Esophagus (tissue), 2 donors: ENCODE measurements around the gene MRM2. TPM values are rescaled to one million over a fixed set of nuclear protein-coding genes. Genes with fewer than 3 reads are reported as not detected.

ENCODE experiments used
- H3K27ac ChIP-seq, 2 donors: one replicate each; pipeline ENCODE4 v1.5.1; 2013; ENCODE audit warnings: low read depth in 2 of 2, mild to moderate bottlenecking in 2 of 2, inconsistent platforms in 1 of 2, low read length in 1 of 2, moderate library complexity in 1 of 2
- H3K27me3 ChIP-seq, 2 donors: one replicate each; pipeline ENCODE4 v1.6.1; 2013; ENCODE audit warnings: low read length in 2 of 2, control low read depth in 1 of 2, mild to moderate bottlenecking in 1 of 2; ENCODE audit not compliant: insufficient read depth in 2 of 2, control insufficient read depth in 1 of 2
- H3K36me3 ChIP-seq, 2 donors: one replicate each; pipeline ENCODE4 v1.6.1; 2013; ENCODE audit warnings: low read length in 1 of 2; ENCODE audit not compliant: control insufficient read depth in 2 of 2, insufficient read depth in 2 of 2
- H3K4me1 ChIP-seq, 2 donors: one replicate each; pipeline ENCODE4 v1.6.1; 2013; ENCODE audit warnings: low read length in 1 of 2; ENCODE audit not compliant: control insufficient read depth in 2 of 2, insufficient read depth in 2 of 2
- H3K4me3 ChIP-seq, 2 donors: one replicate each; pipeline ENCODE4 v1.5.1; 2013; ENCODE audit warnings: low read length in 2 of 2, mild to moderate bottlenecking in 2 of 2, low read depth in 1 of 2, moderate library complexity in 1 of 2
- H3K9me3 ChIP-seq, 2 donors: one replicate each; pipeline ENCODE4 v1.6.1; 2013; ENCODE audit warnings: mild to moderate bottlenecking in 2 of 2, low read depth in 1 of 2, low read length in 1 of 2, moderate library complexity in 1 of 2; ENCODE audit not compliant: control insufficient read depth in 2 of 2, insufficient read depth in 1 of 2
- WGBS, 2 donors: extraction: QIAGEN DNeasy Blood & Tissue Kit; methylation state at CpG; one replicate each; pipeline ENCODE4 v1.1.7; 2013; 5-methylcytosine and 5-hydroxymethylcytosine counted together
- polyA plus RNA-seq, 2 donors: library from polyadenylated mRNA; stranded (reverse); fragments of 200-250 nt; gene quantifications; one replicate each; pipeline ENCODE4 v1.2.3, GENCODE V29; 2013
- donor health status: healthy with polysubstance abuse.
- donor health status: Bipolar disorder and iron deficiency.

Gene MRM2
- polyA plus RNA-seq, 2 donors, result 16.8 to 19.7 TPM

- Histone ChIP-seq H3K27ac (no peak overlapping the region), H3K4me1 (no peaks in the 10 kb centered on the region), H3K27me3 (no peaks in the 10 kb centered on the region), H3K36me3 (peaks cover 5 to 28% of the 10 kb centered on the region in 2 donors), H3K9me3 (no peaks in the 10 kb centered on the region), H3K4me3 (no peak overlapping the region)
- WGBS, 2 donors, result 84 to 85% methylated on average over 20 of the region's 20 CpGs
Measured at GRCh38 chr7:2202901-2203765, 38.9 kb downstream of the MRM2 start.

- Histone ChIP-seq H3K4me3 (no peak overlapping the region), H3K27me3 (no peaks in the 10 kb centered on the region), H3K9me3 (no peaks in the 10 kb centered on the region), H3K27ac (no peak overlapping the region), H3K4me1 (no peaks in the 10 kb centered on the region), H3K36me3 (peaks cover 5 to 25% of the 10 kb centered on the region in 2 donors)
- WGBS, 2 donors, result 91 to 94% methylated on average over 14 of the region's 14 CpGs
Measured at GRCh38 chr7:2202361-2202761, 39.6 kb downstream of the MRM2 start.

- Histone ChIP-seq H3K27me3 (no peaks in the 10 kb centered on the region), H3K36me3 (peaks cover 5 to 25% of the 10 kb centered on the region in 2 donors), H3K27ac (no peak overlapping the region), H3K9me3 (no peaks in the 10 kb centered on the region), H3K4me3 (no peak overlapping the region), H3K4me1 (peaks cover 0 to under 1% of the 10 kb centered on the region in 2 donors)
- WGBS, 2 donors, result 86% methylated on average over 31 of the region's 31 CpGs
Measured at GRCh38 chr7:2201686-2202360, 40.2 kb downstream of the MRM2 start.

GRCh38 chr7:2201128-2201527, 40.9 kb downstream of the MRM2 start:
- no peak overlapping the region for H3K4me3 ChIP-seq
- no peak overlapping the region for H3K27ac ChIP-seq
- H3K36me3 ChIP-seq, result peaks cover 8 to 25% of the 10 kb centered on the region in 2 donors
- WGBS, 2 donors, result 95 to 96% methylated on average over 9 to 10 of the region's 10 CpGs
- no peaks in the 10 kb centered on the region for H3K27me3 ChIP-seq
- H3K9me3 ChIP-seq, result no peaks in the 10 kb centered on the region
- H3K4me1 ChIP-seq, result peaks cover 0 to 6% of the 10 kb centered on the region in 2 donors

- 95% methylated on average over 18 of the region's 18 CpGs for WGBS, 2 donors
- Histone ChIP-seq H3K27me3 (no peaks in the 10 kb centered on the region), H3K9me3 (no peaks in the 10 kb centered on the region), H3K4me1 (peaks cover 0 to 8% of the 10 kb centered on the region in 2 donors), H3K36me3 (peaks cover 10 to 25% of the 10 kb centered on the region in 2 donors), H3K4me3 (no peak overlapping the region), H3K27ac (no peak overlapping the region)
Measured at GRCh38 chr7:2200584-2200980, 41.4 kb downstream of the MRM2 start.

- Histone ChIP-seq H3K4me3 (no peak overlapping the region), H3K36me3 (peaks cover 10 to 23% of the 10 kb centered on the region in 2 donors), H3K27ac (no peak overlapping the region), H3K4me1 (peaks cover 0 to 9% of the 10 kb centered on the region in 2 donors), H3K27me3 (no peaks in the 10 kb centered on the region), H3K9me3 (no peaks in the 10 kb centered on the region)
- 95% methylated on average over 18 to 25 of the region's 25 CpGs for WGBS, 2 donors
Measured at GRCh38 chr7:2199956-2200583, 41.9 kb downstream of the MRM2 start.

GRCh38 chr7:2199528-2199927, 42.5 kb downstream of the MRM2 start:
- no peaks in the 10 kb centered on the region for H3K9me3 ChIP-seq
- no peaks in the 10 kb centered on the region for H3K27me3 ChIP-seq
- no peak overlapping the region for H3K4me3 ChIP-seq
- H3K27ac ChIP-seq, result no peak overlapping the region
- H3K4me1 ChIP-seq, result peaks cover 0 to 9% of the 10 kb centered on the region in 2 donors
- H3K36me3 ChIP-seq, result peaks cover 10 to 23% of the 10 kb centered on the region in 2 donors
- 94 to 96% methylated on average over 16 of the region's 16 CpGs for WGBS, 2 donors

- Histone ChIP-seq H3K27me3 (no peaks in the 10 kb centered on the region), H3K36me3 (peaks cover 10 to 23% of the 10 kb centered on the region in 2 donors), H3K9me3 (no peaks in the 10 kb centered on the region), H3K4me1 (peaks cover 0 to 9% of the 10 kb centered on the region in 2 donors), H3K27ac (no peak overlapping the region), H3K4me3 (no peak overlapping the region)
- 89% methylated on average over 10 of the region's 10 CpGs for WGBS, 2 donors
Measured at GRCh38 chr7:2198760-2199159, 43.2 kb downstream of the MRM2 start.

- no peaks in the 10 kb centered on the region for H3K27me3 ChIP-seq
- no peak overlapping the region for H3K4me3 ChIP-seq
- 91 to 93% methylated on average over 15 of the region's 15 CpGs for WGBS, 2 donors
- H3K36me3 ChIP-seq, result peaks cover 10 to 23% of the 10 kb centered on the region in 2 donors
- H3K9me3 ChIP-seq, result no peaks in the 10 kb centered on the region
- H3K27ac ChIP-seq, result no peak overlapping the region
- peaks cover 0 to 9% of the 10 kb centered on the region in 2 donors for H3K4me1 ChIP-seq
Measured at GRCh38 chr7:2198206-2198605, 43.8 kb downstream of the MRM2 start.
